K562 (cell line): ENCODE data around the gene TBX10. TPM values are rescaled to one million over a fixed set of nuclear protein-coding genes. Genes with fewer than 3 reads are reported as not detected.
A peak's percentile ranks its signal among the peaks of the same experiment; 100 is the strongest.

Experiments used
- ATAC-seq: fragments of 200-7000 bp; cut with Tn5 transposase; 3 replicates; pipeline ENCODE4 v1.9.1; 2020; ENCODE audit warnings: moderate library complexity
- BruUV-seq: library from RNA; stranded (reverse); fragments of 400-500 nt; replicated peaks from 2 replicates; lab custom pipeline; 2021; lab: Mats Ljungman, UMichigan
- CTCF ChIA-PET: fragments of 300-600 bp; formaldehyde crosslinking; extraction: SDS; loops from one replicate; lab custom pipeline; 2021; ENCODE audit warnings: low intra/inter-chr PET ratio; lab: Yijun Ruan, JAX
- POLR2A ChIA-PET: fragments of 300-600, 350-650 bp; sonication (Branson Sonifier 250); formaldehyde crosslinking; extraction: SDS; loops from one replicate; lab custom pipeline; 2021; ENCODE audit warnings: antibody characterized with exemption, inconsistent platforms; lab: Yijun Ruan, JAX
- DNase-seq, 4 experiments: peaks; one replicate each; pipeline versions ENCODE4 v3.0.0 to v3.0.0-alpha.2; 2011 to 2018; ENCODE audit warnings: low spot score in 3 of 4, mixed read lengths in 3 of 4; ENCODE audit errors: extremely low read depth in 1 of 4
- FAIRE-seq: peaks from 2 replicates; lab custom pipeline; 2011; peaks lifted over from hg19 to GRCh38; lab: Jason Lieb, UNC
- H2AFZ ChIP-seq: 2 replicates; pipeline ENCODE4 v1.6.0; 2011; ENCODE audit warnings: low read depth, low read length, control low read depth, inconsistent platforms
- H3K27ac ChIP-seq: fragments of 200-600 bp; 3 replicates; pipeline ENCODE4 v1.8.0; 2011; ENCODE audit warnings: low read depth, mild to moderate bottlenecking, control low read depth, inconsistent platforms, low read length, moderate library complexity, mixed read lengths; ENCODE audit errors: extremely low read depth
- H3K27me3 ChIP-seq, 2 experiments: fragments of 300-600 bp in 1 of 2; 2 replicates in 1 of 2; 3 replicates in 1 of 2; pipeline versions ENCODE4 v1.6.0 to v1.8.0; 2011; ENCODE audit warnings: inconsistent platforms in 2 of 2, low read length in 2 of 2, mild to moderate bottlenecking in 1 of 2, mixed read lengths in 1 of 2, moderate library complexity in 1 of 2; ENCODE audit not compliant: control insufficient read depth in 2 of 2, insufficient read depth in 2 of 2
- H3K36me3 ChIP-seq: fragments of 300-600 bp; 3 replicates; pipeline ENCODE4 v1.8.0; 2011; ENCODE audit warnings: mild to moderate bottlenecking, low read length, inconsistent platforms; ENCODE audit not compliant: control insufficient read depth, insufficient read depth
- H3K4me1 ChIP-seq, 2 experiments: fragments of 200-600 bp in 1 of 2; replicated peaks in 1 of 2; 2 replicates in 1 of 2; 3 replicates in 1 of 2; pipeline versions ENCODE4 v1.5.1 to v1.8.0; 2011; ENCODE audit warnings: inconsistent platforms in 2 of 2, low read length in 2 of 2, mild to moderate bottlenecking in 1 of 2, mixed read lengths in 1 of 2, moderate library complexity in 1 of 2; ENCODE audit not compliant: control insufficient read depth in 2 of 2, insufficient read depth in 2 of 2
- H3K4me2 ChIP-seq: 2 replicates; pipeline ENCODE4 v1.6.1; 2011; ENCODE audit warnings: low read length, control low read depth, inconsistent platforms, mixed read lengths; ENCODE audit not compliant: insufficient read depth
- H3K4me3 ChIP-seq: fragments of 200-600 bp; sonication (generic), shearing (Covaris generic); 2 replicates; pipeline ENCODE4 v1.5.1; 2016; ENCODE audit warnings: control low read depth, inconsistent platforms
- H3K79me2 ChIP-seq: fragments of 200-600 bp; 3 replicates; pipeline ENCODE4 v1.8.0; 2011; ENCODE audit warnings: low read length, inconsistent platforms; ENCODE audit not compliant: control insufficient read depth, insufficient read depth
- H3K9ac ChIP-seq, 2 experiments: 2 replicates each; pipeline versions ENCODE4 v1.6.0 to v1.6.1; 2011; ENCODE audit warnings: low read depth in 2 of 2, low read length in 2 of 2, control low read depth in 1 of 2, inconsistent platforms in 1 of 2, mild to moderate bottlenecking in 1 of 2, mixed read lengths in 1 of 2; ENCODE audit not compliant: insufficient read depth in 1 of 2
- H3K9me1 ChIP-seq: one replicate; pipeline ENCODE4 v1.6.0; 2011; ENCODE audit warnings: inconsistent platforms, mild to moderate bottlenecking, low read length, moderate library complexity; ENCODE audit not compliant: control insufficient read depth, insufficient read depth
- H3K9me3 ChIP-seq: replicated peaks from 2 replicates; pipeline ENCODE4 v1.5.1; 2011; ENCODE audit warnings: low read depth, low read length, inconsistent platforms; ENCODE audit not compliant: control insufficient read depth, insufficient read depth
- H4K20me1 ChIP-seq: replicated peaks from 2 replicates; pipeline ENCODE4 v1.6.1; 2011; ENCODE audit warnings: low read length, inconsistent platforms, mixed read lengths; ENCODE audit not compliant: control insufficient read depth, insufficient read depth
- CBFB ChIP-seq: sonication (generic); formaldehyde crosslinking; IDR thresholded peaks from 2 replicates; pipeline ENCODE4 v1.4.0; 2020; ENCODE audit warnings: mild to moderate bottlenecking, missing genetic modification reagents
- PRPF4 ChIP-seq: fragments of 200-400 bp; formaldehyde crosslinking; IDR thresholded peaks from one replicate; pipeline ENCODE4 v1.6.1; 2017; ENCODE audit warnings: low read length, low read depth, mild to moderate bottlenecking; ENCODE audit not compliant: insufficient read depth, poor library complexity, severe bottlenecking
- RAD21 ChIP-seq, 2 experiments: fragments of 250-450 bp in 1 of 2; fragments of 450-650 bp in 1 of 2; sonication (Bioruptor Pico) in 1 of 2; formaldehyde crosslinking in 1 of 2; IDR thresholded peaks in 1 of 2; conservative IDR thresholded peaks in 1 of 2; 2 replicates each; pipeline versions ENCODE4 v1.4.0 to v1.8.0; 2020 to 2022; ENCODE audit warnings: mild to moderate bottlenecking in 2 of 2, moderate library complexity in 1 of 2
- TSHZ1 ChIP-seq: fragments of 250-450 bp; sonication (Bioruptor Pico); IDR thresholded peaks from 2 replicates; pipeline ENCODE4 v1.4.0; 2020; ENCODE audit warnings: mild to moderate bottlenecking, moderate library complexity
- ZNF133 ChIP-seq: fragments of 250-450 bp; sonication (Bioruptor Pico); IDR thresholded peaks from 2 replicates; pipeline ENCODE4 v1.4.0; 2020; ENCODE audit warnings: mild to moderate bottlenecking
- WGBS: fragments of 100-300 bp; shearing (Covaris generic); methylation state at CpG from one replicate; pipeline ENCODE4 v1.1.6; 2016; ENCODE audit warnings: low coverage, mixed read lengths; ENCODE audit not compliant: insufficient coverage; ENCODE audit errors: missing lambda C conversion rate; 5-methylcytosine and 5-hydroxymethylcytosine counted together
- in situ Hi-C: fragments of 300-500 bp; cut with MboI; formaldehyde crosslinking; loops from 4 replicates; pipeline ENCODE4 v1.15.0; 2018; ENCODE audit warnings: inconsistent platforms, mixed read lengths
- intact Hi-C: fragments of 100-400 bp; cut with micrococcal nuclease; formaldehyde crosslinking; loops from 2 replicates; pipeline ENCODE4 v1.14.2; 2022
- polyA plus RNA-seq, 8 experiments: library from polyadenylated mRNA; depleted of rRNA in 4 of 8; stranded (reverse) in 5 of 8; unstranded in 3 of 8; fragments of >200 nt; fragmentation: Nextera tagmentation in 2 of 8; fragmentation: Illumina TruSeq in 1 of 8; extraction: Ambion mirVana in 2 of 8; extraction: Trizol in 1 of 8; gene quantifications; 2 replicates each; pipeline versions ENCODE4 v1.2.1 to v1.2.3, GENCODE V29; 2011 to 2014; ENCODE audit warnings: inconsistent platforms in 1 of 8, missing spikeins in 1 of 8
- total RNA-seq, 7 experiments: library from RNA; depleted of rRNA in 6 of 7; stranded (reverse); fragments of >200 nt in 6 of 7; fragmentation: Illumina TruSeq in 2 of 7; extraction: Trizol in 2 of 7; gene quantifications; 2 replicates each; pipeline versions ENCODE4 v1.2.1 to v1.2.3, GENCODE V29; 2011 to 2021; ENCODE audit warnings: low replicate concordance in 1 of 7

TBX10 gene
- total and polyA plus RNA-seq, 9 of the 15 experiments (the other 6 are each of a cell fraction or from before 2014, with no cell fraction given), result not detected

- TF ChIP-seq ZNF133 (CRISPR knock-in tag), result no peak
- no peak for TF ChIP-seq TSHZ1 (CRISPR knock-in tag)
- no peak for TF ChIP-seq CBFB (CRISPR knock-in tag)
These were observed 1.3 kb upstream of the TBX10 start (continued) for GRCh38 chr11:67640758-67641337.

- no peak overlapping the region for H3K4me3 ChIP-seq
- no peaks in the 10 kb centered on the region for H3K9me1 ChIP-seq
- in situ Hi-C loops (no loop called here), intact Hi-C loops (loop anchor here (5.0 to 10.0 kb wide), 2 partner anchors 63 to 165 kb away; no protein-coding TSS in a partner anchor)
- no TSS peak for BruUV-seq
- no peak overlapping the region; the same call in 1 of the 2 replicates for H3K4me2 ChIP-seq
- H3K36me3 ChIP-seq, result no peaks in the 10 kb centered on the region
- peaks cover 0 to 19% of the 10 kb centered on the region in 2 experiments; a peak in 2 of 5 replicates for H3K27me3 ChIP-seq
- H3K9ac ChIP-seq, result peak overlapping the region in 1 of 2 experiments; percentile 61; a peak in 2 of 4 replicates
- DNase-seq (peak; percentile 73 to 80 (median 75)), FAIRE-seq (peak; percentile 83), ATAC-seq (peak; percentile 95)
- 13% methylated on average over 19 of the region's 23 CpGs for WGBS
- H2AFZ ChIP-seq, result peak overlapping the region; percentile 59
- H3K9me3 ChIP-seq, result no peaks in the 10 kb centered on the region
- ChIA-PET POLR2A (no interaction called here), CTCF (no interaction called here)
- H3K79me2 ChIP-seq, result no peaks in the 10 kb centered on the region
- H3K4me1 ChIP-seq, result peaks cover 0 to 40% of the 10 kb centered on the region in 2 experiments; a peak in 3 of 5 replicates
- H4K20me1 ChIP-seq, result no peaks in the 10 kb centered on the region
- no peak overlapping the region for H3K27ac ChIP-seq
- TF ChIP-seq RAD21 (CRISPR knock-in tag; conservative IDR thresholded peaks at IDR 0.05 in 1 of 2, IDR thresholded peaks at IDR 0.05 in 1 of 2) (peak; percentile 34 to 57; a peak in 2 of 4 replicates), PRPF4 (no peak)
These were observed 626 bp upstream of the TBX10 start for GRCh38 chr11:67640021-67640757.
